ENCODE data around the gene NUAK1.

NUAK1 gene

GRCh38 chr12:106096376-106096775 is 42.4 kb downstream of the NUAK1 start:
- TF ChIP-seq CTCF (IDR thresholded peaks at IDR 0.05; ENCODE audit: low read depth, low read length) = no peak
- DNase-seq (ENCODE audit: extremely low read depth, low read depth) = no peak

- no peak for TF ChIP-seq CTCF (IDR thresholded peaks at IDR 0.05; ENCODE audit: low read depth, low read length)
- no peak for DNase-seq (ENCODE audit: extremely low read depth, low read depth)
Measured at GRCh38 chr12:106094304-106094703, 44.5 kb downstream of the NUAK1 start.

DNA sequence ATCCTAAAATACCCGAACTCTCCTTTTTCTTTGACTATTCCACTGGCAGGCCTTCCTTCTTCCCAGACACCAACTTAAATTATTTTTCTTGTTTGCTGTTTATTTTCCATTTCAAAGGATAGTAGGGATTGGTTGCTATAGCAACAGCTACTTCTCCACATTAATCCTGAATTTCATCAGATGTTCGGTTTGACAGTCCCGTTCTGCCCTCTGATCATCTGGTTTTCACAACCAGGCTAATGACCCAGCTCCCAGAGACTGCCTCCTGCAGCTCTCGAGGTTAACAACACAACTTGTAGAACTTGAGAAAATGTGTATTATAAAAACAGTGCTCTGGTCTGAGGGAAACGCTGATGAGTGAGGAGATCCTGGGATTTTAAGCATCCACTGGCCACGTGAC is 45.5 kb downstream of the NUAK1 start:
- TF ChIP-seq CTCF (IDR thresholded peaks at IDR 0.05; ENCODE audit: low read depth, low read length) = no peak
- no peak for DNase-seq (ENCODE audit: extremely low read depth, low read depth)

- no peak for TF ChIP-seq CTCF (IDR thresholded peaks at IDR 0.05; ENCODE audit: low read depth, low read length)
- DNase-seq (ENCODE audit: extremely low read depth, low read depth) = no peak
Measured at GRCh38 chr12:106091446-106091820, 47.3 kb downstream of the NUAK1 start.

- no peak for DNase-seq (ENCODE audit: extremely low read depth, low read depth)
- TF ChIP-seq CTCF (IDR thresholded peaks at IDR 0.05; ENCODE audit: low read depth, low read length) = no peak
Measured at GRCh38 chr12:106090591-106091445, 47.9 kb downstream of the NUAK1 start.

DNA sequence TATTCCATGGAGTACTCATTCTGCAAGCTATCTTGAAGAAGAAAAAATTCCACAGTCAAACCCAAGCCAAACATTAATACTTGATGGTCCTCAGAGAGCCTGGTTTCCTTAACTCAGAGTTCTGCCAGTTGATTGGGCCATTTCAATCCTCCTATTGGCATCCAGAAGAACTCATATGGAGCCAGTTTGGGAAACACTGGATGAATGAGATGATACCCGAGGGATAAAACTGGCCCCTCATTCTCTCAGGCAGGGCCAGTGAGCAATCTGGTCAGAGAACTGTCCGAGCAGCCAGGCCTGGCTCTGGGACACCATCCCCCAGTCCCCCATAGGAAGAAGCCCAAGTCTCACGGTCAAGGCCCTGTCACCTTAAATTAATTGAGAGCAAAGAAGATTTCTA is 48.8 kb downstream of the NUAK1 start:
- DNase-seq (ENCODE audit: extremely low read depth, low read depth) = no peak
- no peak for TF ChIP-seq CTCF (IDR thresholded peaks at IDR 0.05; ENCODE audit: low read depth, low read length)

GRCh38 chr12:106088811-106089485 is 49.8 kb downstream of the NUAK1 start:
- no peak for TF ChIP-seq CTCF (IDR thresholded peaks at IDR 0.05; ENCODE audit: low read depth, low read length)
- no peak for DNase-seq (ENCODE audit: extremely low read depth, low read depth)
